HepG2 (cell line): ENCODE data around the gene FCMR. TPM values are rescaled to one million over a fixed set of nuclear protein-coding genes. Genes with fewer than 3 reads are reported as not detected.

Experiments used
- CEBPB ChIP-seq: IDR thresholded peaks from 2 replicates; pipeline ENCODE4 v1.6.1; 2011; ENCODE audit warnings: low read depth, low read length, improper control_type of control experiment, borderline replicate concordance
- POGK ChIP-seq: sonication (generic); formaldehyde crosslinking; conservative IDR thresholded peaks from 2 replicates; pipeline ENCODE4 v1.8.0; 2022; ENCODE audit warnings: mild to moderate bottlenecking, moderate library complexity, missing genetic modification reagents
- SRSF1 ChIP-seq: fragments of 200-400 bp; formaldehyde crosslinking; optimal IDR thresholded peaks from 2 replicates; pipeline ENCODE3; 2017; ENCODE audit warnings: mild to moderate bottlenecking, low read depth, low read length, moderate library complexity
- THYN1 ChIP-seq: sonication (generic); formaldehyde crosslinking; IDR thresholded peaks from 2 replicates; pipeline ENCODE4 v1.8.1; 2023; ENCODE audit warnings: low read depth, mild to moderate bottlenecking, moderate library complexity, missing genetic modification reagents, borderline replicate concordance
- ZBTB38 ChIP-seq: sonication (generic); formaldehyde crosslinking; IDR thresholded peaks from 2 replicates; pipeline ENCODE4 v1.5.1; 2020; ENCODE audit warnings: mild to moderate bottlenecking, missing genetic modification reagents
- ZNF350 ChIP-seq: sonication (generic); formaldehyde crosslinking; IDR thresholded peaks from 2 replicates; pipeline ENCODE4 v1.4.0; 2020; ENCODE audit warnings: mild to moderate bottlenecking, low read depth, missing genetic modification reagents, borderline replicate concordance
- ZNF510 ChIP-seq: sonication (generic); formaldehyde crosslinking; IDR thresholded peaks from 2 replicates; pipeline ENCODE4 v1.4.0; 2020; ENCODE audit warnings: low read depth, mild to moderate bottlenecking, missing genetic modification reagents
- ZNF672 ChIP-seq: sonication (generic); formaldehyde crosslinking; IDR thresholded peaks from 2 replicates; pipeline ENCODE4 v1.8.1; 2022; ENCODE audit warnings: missing genetic modification reagents
- polyA plus RNA-seq, 8 experiments: library from polyadenylated mRNA; depleted of rRNA in 3 of 8; stranded (reverse) in 7 of 8; unstranded in 1 of 8; fragments of >200 nt; fragmentation: Illumina TruSeq in 4 of 8; extraction: Trizol in 4 of 8; gene quantifications; 2 replicates each; pipeline versions ENCODE4 v1.2.1 to v1.2.3, GENCODE V29; 2011 to 2016; ENCODE audit warnings: low read depth in 4 of 8, missing spikeins in 1 of 8, mixed read lengths in 1 of 8; ENCODE audit not compliant: insufficient read depth in 1 of 8
- total RNA-seq, 5 experiments: library from RNA; depleted of rRNA; stranded (reverse); fragments of >200 nt; fragmentation: Illumina TruSeq; extraction: Trizol; gene quantifications; 2 replicates each; pipeline ENCODE4 v1.2.3, GENCODE V29; 2016; ENCODE audit warnings: low read depth in 1 of 5
- TF ChIP-seq, protein P1 (sequence below): IDR thresholded peaks from 2 replicates; pipeline ENCODE4 v1.4.0; 2020; ENCODE audit warnings: mild to moderate bottlenecking, missing genetic modification reagents

The FCMR gene
- total and polyA plus RNA-seq, 2 of the 13 experiments (the other 11 are each of a cell fraction or from before 2014, with no cell fraction given): not detected

DNA sequence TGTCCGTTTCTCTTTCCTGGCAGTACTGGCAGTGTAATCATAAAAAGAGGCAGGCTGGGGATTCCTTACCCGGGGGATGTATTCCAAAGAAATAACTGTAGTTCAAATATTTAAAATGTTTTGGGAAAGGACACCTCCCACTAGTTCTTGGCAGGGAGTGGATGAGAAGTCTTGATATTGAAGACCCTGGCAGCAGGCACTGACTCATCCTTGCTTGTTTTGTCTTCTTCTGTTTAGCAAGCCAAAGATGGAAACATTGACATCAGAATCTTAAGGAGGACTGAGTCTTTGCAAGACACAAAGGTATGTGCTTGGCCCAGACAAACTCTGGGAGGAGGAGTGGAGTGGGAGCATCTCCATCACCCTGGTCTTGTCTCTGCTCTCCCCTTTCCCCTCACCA lies 55.7 kb downstream of the FCMR start (continued):
- TF ChIP-seq, protein P1, sequence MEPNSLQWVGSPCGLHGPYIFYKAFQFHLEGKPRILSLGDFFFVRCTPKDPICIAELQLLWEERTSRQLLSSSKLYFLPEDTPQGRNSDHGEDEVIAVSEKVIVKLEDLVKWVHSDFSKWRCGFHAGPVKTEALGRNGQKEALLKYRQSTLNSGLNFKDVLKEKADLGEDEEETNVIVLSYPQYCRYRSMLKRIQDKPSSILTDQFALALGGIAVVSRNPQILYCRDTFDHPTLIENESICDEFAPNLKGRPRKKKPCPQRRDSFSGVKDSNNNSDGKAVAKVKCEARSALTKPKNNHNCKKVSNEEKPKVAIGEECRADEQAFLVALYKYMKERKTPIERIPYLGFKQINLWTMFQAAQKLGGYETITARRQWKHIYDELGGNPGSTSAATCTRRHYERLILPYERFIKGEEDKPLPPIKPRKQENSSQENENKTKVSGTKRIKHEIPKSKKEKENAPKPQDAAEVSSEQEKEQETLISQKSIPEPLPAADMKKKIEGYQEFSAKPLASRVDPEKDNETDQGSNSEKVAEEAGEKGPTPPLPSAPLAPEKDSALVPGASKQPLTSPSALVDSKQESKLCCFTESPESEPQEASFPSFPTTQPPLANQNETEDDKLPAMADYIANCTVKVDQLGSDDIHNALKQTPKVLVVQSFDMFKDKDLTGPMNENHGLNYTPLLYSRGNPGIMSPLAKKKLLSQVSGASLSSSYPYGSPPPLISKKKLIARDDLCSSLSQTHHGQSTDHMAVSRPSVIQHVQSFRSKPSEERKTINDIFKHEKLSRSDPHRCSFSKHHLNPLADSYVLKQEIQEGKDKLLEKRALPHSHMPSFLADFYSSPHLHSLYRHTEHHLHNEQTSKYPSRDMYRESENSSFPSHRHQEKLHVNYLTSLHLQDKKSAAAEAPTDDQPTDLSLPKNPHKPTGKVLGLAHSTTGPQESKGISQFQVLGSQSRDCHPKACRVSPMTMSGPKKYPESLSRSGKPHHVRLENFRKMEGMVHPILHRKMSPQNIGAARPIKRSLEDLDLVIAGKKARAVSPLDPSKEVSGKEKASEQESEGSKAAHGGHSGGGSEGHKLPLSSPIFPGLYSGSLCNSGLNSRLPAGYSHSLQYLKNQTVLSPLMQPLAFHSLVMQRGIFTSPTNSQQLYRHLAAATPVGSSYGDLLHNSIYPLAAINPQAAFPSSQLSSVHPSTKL (CRISPR knock-in tag): no peak
- TF ChIP-seq THYN1 (CRISPR knock-in tag) (no peak), POGK (CRISPR knock-in tag) (no peak), ZBTB38 (no peak), ZNF672 (CRISPR knock-in tag) (no peak), CEBPB (no peak), SRSF1 (no peak), ZNF350 (no peak), ZNF510 (no peak)
